ENCODE results near the gene CEP164.

Gene CEP164

DNA sequence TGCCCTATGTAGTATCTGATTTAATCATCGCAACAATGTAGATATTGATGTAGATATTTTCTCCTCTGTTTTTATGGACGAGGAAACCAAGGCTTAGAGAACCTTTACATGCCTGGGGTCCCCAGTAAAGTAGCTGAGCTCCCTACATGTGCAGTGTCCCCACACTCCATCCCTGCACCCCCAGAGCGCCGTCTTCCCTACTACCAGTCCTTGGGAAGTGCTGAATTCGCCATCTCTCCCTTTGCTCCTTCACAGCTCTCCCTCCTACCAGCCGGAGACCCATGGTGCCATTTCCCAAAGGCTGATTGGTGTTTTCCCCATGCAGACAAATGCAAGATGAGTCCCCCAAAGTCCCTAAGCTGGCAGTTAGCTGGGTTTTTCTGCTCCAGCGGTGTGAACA, 86.0 kb downstream of the CEP164 start:
- Histone ChIP-seq H3K27ac (ENCODE audit: low read length) (no peak overlapping the region), H3K36me3 (replicated peaks; ENCODE audit: low read depth, low read length) (peaks cover 4% of the 10 kb centered on the region), H3K4me3 (ENCODE audit: low read length) (no peak overlapping the region), H3K9me3 (ENCODE audit: insufficient read depth, low read length) (no peaks in the 10 kb centered on the region), H3K27me3 (ENCODE audit: low read depth, low read length) (no peaks in the 10 kb centered on the region), H3K4me1 (ENCODE audit: low read length) (no peaks in the 10 kb centered on the region), H2AFZ (ENCODE audit: low read depth, low read length) (no peak overlapping the region), H3K9ac (ENCODE audit: low read length) (no peak overlapping the region), H4K20me1 (ENCODE audit: insufficient read depth, low read length) (no peaks in the 10 kb centered on the region), H3K79me2 (ENCODE audit: low read length) (no peaks in the 10 kb centered on the region), H3K4me2 (ENCODE audit: low read length) (no peak overlapping the region)
- TF ChIP-seq EZH2phosphoT487 (IDR thresholded peaks at IDR 0.05; ENCODE audit: low read depth), result no peak
- TF ChIP-seq, protein P1, sequence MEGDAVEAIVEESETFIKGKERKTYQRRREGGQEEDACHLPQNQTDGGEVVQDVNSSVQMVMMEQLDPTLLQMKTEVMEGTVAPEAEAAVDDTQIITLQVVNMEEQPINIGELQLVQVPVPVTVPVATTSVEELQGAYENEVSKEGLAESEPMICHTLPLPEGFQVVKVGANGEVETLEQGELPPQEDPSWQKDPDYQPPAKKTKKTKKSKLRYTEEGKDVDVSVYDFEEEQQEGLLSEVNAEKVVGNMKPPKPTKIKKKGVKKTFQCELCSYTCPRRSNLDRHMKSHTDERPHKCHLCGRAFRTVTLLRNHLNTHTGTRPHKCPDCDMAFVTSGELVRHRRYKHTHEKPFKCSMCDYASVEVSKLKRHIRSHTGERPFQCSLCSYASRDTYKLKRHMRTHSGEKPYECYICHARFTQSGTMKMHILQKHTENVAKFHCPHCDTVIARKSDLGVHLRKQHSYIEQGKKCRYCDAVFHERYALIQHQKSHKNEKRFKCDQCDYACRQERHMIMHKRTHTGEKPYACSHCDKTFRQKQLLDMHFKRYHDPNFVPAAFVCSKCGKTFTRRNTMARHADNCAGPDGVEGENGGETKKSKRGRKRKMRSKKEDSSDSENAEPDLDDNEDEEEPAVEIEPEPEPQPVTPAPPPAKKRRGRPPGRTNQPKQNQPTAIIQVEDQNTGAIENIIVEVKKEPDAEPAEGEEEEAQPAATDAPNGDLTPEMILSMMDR (IDR thresholded peaks at IDR 0.05; ENCODE audit: low read depth, low read length), result no peak

DNA sequence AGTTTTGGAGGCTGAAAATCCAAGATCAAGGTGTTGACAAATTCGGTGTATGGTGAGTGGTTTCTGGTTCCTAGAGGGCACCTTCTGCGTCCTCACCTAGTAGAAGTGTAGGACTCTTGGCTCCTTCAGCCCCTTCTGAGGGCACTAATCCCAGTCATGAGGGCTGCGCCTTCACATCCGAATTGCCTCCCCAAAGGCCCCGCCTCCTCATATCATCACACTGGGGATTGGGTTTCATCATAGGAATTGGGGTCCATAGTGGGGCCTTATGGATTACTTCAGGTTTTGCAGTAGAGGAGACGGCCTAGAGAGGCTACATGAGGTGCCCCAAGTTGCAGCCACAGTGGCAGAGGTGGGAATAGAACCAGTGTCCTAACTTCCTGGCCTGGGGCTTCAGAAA, 87.1 kb downstream of the CEP164 start:
- H2AFZ ChIP-seq (ENCODE audit: low read depth, low read length), result no peak overlapping the region
- H3K27ac ChIP-seq (ENCODE audit: low read length), result no peak overlapping the region
- no peaks in the 10 kb centered on the region for H3K9me3 ChIP-seq (ENCODE audit: insufficient read depth, low read length)
- TF ChIP-seq, protein P1 (IDR thresholded peaks at IDR 0.05; ENCODE audit: low read depth, low read length), result no peak
- TF ChIP-seq EZH2phosphoT487 (IDR thresholded peaks at IDR 0.05; ENCODE audit: low read depth), result no peak
- H3K79me2 ChIP-seq (ENCODE audit: low read length), result no peaks in the 10 kb centered on the region
- H3K4me1 ChIP-seq (ENCODE audit: low read length), result no peaks in the 10 kb centered on the region
- H3K36me3 ChIP-seq (replicated peaks; ENCODE audit: low read depth, low read length), result peaks cover 4% of the 10 kb centered on the region
- H3K9ac ChIP-seq (ENCODE audit: low read length), result no peak overlapping the region
- H3K27me3 ChIP-seq (ENCODE audit: low read depth, low read length), result no peaks in the 10 kb centered on the region
- H4K20me1 ChIP-seq (ENCODE audit: insufficient read depth, low read length), result no peaks in the 10 kb centered on the region
- H3K4me3 ChIP-seq (ENCODE audit: low read length), result no peak overlapping the region
- H3K4me2 ChIP-seq (ENCODE audit: low read length), result no peak overlapping the region

DNA sequence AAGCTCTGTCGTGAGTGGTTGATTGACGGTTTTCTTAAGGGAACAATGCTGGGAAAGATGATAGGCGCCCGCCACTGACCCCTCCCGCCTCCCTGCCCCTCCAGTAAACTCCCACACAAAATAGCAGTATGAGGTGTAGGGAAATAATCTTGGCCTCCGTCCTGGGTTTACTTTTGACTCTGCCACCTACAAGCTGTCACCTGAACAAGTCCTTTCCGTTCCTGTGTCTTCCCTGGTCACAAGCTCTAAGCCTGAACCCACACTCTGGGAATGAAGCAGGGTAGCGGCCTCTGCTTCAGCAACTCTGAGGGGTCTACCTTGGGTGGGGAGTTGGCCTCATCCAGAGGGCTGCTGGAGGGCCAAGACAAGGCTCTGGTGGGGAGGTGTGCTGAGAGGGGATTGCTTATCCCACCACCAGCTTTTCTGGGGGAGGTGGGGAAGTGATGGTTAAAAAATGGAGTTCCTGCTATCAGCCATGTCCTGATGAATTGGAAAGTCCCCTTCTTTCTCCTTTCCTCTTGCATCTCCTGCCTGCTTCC, 87.8 kb downstream of the CEP164 start:
- H3K9ac ChIP-seq (ENCODE audit: low read length), result no peak overlapping the region
- peaks cover 4% of the 10 kb centered on the region for H3K36me3 ChIP-seq (replicated peaks; ENCODE audit: low read depth, low read length)
- no peak overlapping the region for H3K4me2 ChIP-seq (ENCODE audit: low read length)
- no peaks in the 10 kb centered on the region for H3K79me2 ChIP-seq (ENCODE audit: low read length)
- no peak overlapping the region for H3K4me3 ChIP-seq (ENCODE audit: low read length)
- no peak for TF ChIP-seq EZH2phosphoT487 (IDR thresholded peaks at IDR 0.05; ENCODE audit: low read depth)
- TF ChIP-seq, protein P1 (IDR thresholded peaks at IDR 0.05; ENCODE audit: low read depth, low read length), result no peak
- H2AFZ ChIP-seq (ENCODE audit: low read depth, low read length), result no peak overlapping the region
- no peaks in the 10 kb centered on the region for H3K27me3 ChIP-seq (ENCODE audit: low read depth, low read length)
- H3K9me3 ChIP-seq (ENCODE audit: insufficient read depth, low read length), result no peaks in the 10 kb centered on the region
- no peaks in the 10 kb centered on the region for H4K20me1 ChIP-seq (ENCODE audit: insufficient read depth, low read length)
- no peak overlapping the region for H3K27ac ChIP-seq (ENCODE audit: low read length)
- no peaks in the 10 kb centered on the region for H3K4me1 ChIP-seq (ENCODE audit: low read length)

DNA sequence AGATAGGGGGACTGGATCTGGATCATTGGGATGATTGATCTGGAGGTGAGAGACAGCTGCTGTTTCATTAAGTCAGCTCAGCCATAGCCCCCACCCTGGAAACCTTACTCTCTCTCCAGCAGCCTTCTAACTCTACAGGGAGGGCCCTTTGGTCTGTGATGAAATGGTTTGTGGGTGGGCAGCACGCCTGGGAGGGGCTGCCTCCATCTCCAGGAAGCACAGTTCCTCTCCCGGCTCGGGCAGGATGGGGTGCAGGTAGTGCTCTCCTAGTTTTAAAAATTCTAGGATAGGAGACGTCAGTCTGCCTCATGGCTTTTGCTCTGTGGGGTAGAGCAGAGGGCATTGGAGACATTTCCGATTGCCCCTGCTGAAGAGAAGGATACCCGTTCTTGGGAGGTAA, 89.7 kb downstream of the CEP164 start:
- Histone ChIP-seq H3K9me3 (ENCODE audit: insufficient read depth, low read length) (no peaks in the 10 kb centered on the region), H3K4me1 (ENCODE audit: low read length) (no peaks in the 10 kb centered on the region), H3K27ac (ENCODE audit: low read length) (no peak overlapping the region), H3K27me3 (ENCODE audit: low read depth, low read length) (no peaks in the 10 kb centered on the region), H4K20me1 (ENCODE audit: insufficient read depth, low read length) (no peaks in the 10 kb centered on the region), H3K36me3 (replicated peaks; ENCODE audit: low read depth, low read length) (no peaks in the 10 kb centered on the region), H3K4me2 (ENCODE audit: low read length) (no peak overlapping the region), H3K79me2 (ENCODE audit: low read length) (no peaks in the 10 kb centered on the region), H3K9ac (ENCODE audit: low read length) (no peak overlapping the region), H3K4me3 (ENCODE audit: low read length) (no peak overlapping the region), H2AFZ (ENCODE audit: low read depth, low read length) (no peak overlapping the region)
- TF ChIP-seq, protein P1 (IDR thresholded peaks at IDR 0.05; ENCODE audit: low read depth, low read length), result no peak
- no peak for TF ChIP-seq EZH2phosphoT487 (IDR thresholded peaks at IDR 0.05; ENCODE audit: low read depth)

Data from OCI-LY3 (cell line).